Bone marrow (tissue), 2 donors: Measurements from ENCODE around the gene ANO2.
"Not testable (repeated sequence)": the region's sequence is repeated elsewhere in the genome, so short reads cannot be mapped to it uniquely, and the experiment has no call there.

Source experiments
- DNase-seq, 2 donors: peaks; one replicate each; lab custom pipeline; 2025; lab: John Stamatoyannopoulos, UW

ANO2 gene

GRCh38 chr12:5537771-5538170, 407.3 kb downstream of the ANO2 start:
- DNase-seq: no peak

DNA sequence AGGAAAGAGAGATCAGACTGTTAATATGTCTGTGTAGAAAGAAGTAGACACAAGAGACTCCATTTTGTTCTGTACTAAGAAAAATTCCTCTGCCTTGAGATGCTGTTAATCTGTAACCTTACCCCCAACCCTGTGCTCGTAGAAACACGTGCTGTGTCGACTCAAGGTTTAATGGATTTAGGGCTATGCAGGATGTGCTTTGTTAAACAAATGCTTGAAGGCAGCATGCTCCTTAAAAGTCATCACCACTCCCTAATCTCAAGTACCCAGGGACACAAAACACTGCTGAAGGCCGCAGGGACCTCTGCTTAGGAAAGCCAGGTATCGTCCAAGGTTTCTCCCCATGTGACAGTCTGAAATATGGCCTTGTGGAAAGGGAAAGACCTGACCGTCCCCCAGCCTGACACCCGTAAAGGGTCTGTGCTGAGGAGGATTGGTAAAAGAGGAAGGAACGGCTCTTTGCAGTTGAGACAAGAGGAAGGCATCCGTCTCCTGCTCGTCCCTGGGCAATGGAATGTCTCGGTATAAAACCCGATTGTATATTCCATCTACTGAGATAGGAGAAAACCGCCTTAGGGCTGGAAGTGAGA, 407.9 kb downstream of the ANO2 start:
- DNase-seq: not testable (repeated sequence)

GRCh38 chr12:5535541-5535940, 409.5 kb downstream of the ANO2 start:
- DNase-seq: no peak

DNA sequence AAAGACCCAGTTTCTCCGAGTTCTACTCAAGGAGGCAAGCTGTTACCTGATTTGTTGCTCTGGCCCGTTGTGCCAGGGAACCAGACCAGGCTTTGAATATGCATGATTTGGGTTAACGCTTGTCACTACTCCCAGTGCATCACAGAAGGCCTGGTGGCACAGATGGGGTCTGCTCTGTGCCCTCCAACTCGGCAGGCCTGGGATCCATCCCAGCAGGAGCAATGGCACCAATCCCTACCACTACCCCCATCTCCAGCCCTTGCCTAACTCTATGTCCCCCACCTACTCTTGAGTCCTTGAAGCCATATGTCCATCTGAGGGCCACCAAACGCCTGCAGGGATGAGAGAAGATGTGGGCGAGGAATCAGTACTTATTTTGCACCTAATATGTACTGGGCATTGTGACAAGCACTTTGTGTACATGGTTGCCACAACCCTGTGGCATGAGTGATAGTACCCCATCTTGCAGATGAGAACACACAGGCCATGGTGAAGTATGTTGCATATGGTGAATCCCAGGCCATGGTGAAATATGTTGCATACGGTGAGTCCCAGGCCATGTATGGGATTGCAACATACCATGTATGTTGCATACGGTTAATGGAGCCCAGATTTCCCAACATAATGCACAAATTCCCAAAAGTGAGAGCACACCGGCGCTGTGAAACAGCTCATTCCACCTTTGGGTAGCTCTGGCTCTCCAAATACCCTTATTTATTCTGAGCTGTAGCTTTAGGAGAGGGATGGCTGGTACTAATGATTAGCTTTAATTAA, 410.4 kb downstream of the ANO2 start:
- DNase-seq: no peak

DNA sequence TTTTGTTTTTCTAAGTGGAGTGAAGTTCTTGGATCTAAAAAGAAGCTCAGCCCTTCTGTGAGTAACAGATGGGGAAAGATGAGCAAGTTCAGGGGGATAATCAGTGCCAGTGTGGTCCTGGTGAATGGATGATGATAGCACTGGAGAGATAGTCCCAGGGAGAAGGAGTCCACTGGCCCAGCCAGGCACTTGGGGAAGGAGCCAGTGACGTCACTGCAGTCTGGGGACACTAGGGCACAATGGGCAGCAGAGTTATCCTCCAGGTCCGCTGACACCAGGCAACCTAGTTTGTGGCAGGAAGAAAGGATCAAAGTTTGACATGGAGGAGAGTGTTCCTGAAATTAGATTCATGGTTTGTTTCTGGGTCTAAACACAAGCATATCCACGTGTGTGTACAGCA, 411.7 kb downstream of the ANO2 start:
- no peak for DNase-seq

GRCh38 chr12:5525783-5526367, 419.2 kb downstream of the ANO2 start:
- DNase-seq: no peak

GRCh38 chr12:5524769-5525436, 420.2 kb downstream of the ANO2 start:
- DNase-seq: no peak

DNA sequence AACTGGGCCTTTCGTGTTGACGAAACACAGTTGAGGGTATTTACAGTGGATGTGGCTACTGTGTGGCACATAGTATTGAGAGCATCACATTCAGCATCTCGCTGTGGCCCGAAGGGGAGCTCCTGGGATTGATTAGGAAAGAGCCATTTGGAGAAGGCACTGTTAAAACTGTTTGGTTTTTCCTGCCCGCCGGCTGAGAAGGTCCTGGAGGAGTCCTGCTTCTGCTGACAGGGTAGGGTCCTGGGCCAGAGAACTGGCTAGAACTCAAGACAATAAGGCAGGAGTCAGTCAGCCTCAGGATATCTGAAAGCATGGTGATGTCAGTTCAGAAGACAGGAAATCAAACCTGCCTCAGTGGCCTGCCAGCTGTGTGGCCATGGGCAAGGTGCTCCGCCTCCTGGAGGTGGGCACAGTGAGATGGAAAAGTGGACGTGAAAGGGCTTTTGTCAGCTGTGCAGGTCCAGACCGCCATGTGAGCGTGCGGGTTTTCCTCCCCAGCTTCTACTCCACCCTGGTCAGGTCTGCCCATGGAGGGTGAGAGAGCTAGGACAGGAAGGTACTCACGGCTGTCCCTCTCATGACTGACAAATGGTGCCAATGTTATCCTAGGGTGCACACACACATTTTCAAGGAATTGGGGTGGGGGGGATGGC, 420.8 kb downstream of the ANO2 start:
- DNase-seq: no peak

- no peak for DNase-seq
These were observed 421.5 kb downstream of the ANO2 start for GRCh38 chr12:5523396-5524115.

DNA sequence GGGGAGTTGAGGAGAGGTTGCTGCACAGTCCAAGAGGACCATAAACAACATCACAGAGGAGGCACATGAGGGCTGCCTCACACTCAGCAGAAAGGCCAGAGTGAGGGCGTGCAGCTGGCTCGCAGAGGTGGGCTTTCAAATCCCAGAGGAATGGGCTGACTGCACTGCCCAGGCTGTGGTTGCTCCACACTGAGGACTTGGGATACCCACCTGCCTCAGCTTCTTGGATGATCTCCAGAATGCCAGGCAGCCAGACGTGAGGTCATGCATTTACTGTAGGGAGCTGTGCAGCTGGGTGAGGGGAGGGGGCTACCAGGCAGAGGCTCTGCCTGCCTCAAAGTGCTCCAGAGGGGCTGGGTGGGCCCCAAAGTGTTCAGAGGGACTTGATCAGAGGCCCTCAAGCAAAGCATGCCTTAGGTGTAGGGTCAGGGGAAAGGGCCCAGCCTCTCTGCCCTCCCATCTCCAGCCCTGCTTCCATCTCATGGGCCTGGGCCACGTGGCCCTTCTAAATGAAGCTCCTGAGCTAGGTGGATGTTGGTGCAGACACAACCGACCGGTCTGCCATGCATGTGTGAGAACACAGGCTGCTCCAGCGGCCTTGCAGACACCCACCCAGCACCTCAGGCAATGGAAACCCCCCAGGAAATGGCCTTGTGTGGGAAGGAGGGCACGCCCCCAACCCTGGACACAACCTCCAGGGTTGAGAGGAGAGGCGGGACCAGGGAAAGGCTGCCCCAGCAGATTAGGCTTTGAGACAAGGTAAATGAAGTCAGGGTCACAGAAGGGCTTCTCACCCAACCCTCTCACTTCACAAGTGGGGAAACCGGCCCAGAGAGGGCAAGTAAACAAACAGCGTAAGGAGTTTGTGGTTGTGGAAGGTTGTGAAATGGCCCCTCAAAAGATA, 422.4 kb downstream of the ANO2 start:
- DNase-seq: no peak

GRCh38 chr12:5521456-5522325, 423.4 kb downstream of the ANO2 start:
- DNase-seq: no peak

DNA sequence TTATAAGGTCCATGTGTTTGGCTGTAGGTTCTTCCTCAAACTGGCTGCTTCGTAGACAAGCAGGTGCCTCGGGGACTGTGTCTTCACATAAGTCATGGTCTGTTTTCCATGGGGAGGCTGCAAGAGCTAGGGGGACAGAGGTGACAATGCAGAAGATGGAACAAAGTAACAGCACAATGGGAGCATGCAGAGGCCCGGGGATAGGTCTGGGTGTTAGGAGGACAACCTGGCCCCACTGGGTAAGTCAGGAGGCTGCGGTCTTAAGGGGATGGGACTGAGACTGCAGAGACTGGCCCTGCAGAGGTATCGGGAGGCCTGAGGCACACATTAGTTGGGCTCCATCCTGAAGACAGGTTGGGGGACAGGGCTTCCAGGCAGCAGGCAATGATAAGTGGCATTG, 424.2 kb downstream of the ANO2 start:
- DNase-seq: no peak

DNA sequence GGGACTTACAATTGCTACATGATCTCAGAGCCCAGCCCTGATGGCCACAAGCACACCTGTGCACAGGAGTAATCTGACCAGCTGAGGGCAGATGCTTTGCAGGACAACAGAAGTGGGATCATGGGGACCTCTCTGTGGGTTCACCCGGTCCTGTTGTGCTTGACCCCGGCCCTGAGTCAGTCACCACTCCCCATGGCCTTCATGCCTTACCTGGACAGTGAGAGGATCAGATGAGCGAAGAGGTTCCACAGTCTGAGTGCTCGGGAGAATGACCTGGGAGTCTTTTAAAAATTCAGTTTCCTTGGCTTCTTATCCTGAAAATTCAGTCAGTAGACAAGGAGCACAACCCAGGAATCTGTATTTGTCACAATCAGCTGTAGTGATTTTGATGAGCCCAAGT, 425.0 kb downstream of the ANO2 start:
- no peak for DNase-seq

GRCh38 chr12:5518584-5519365, 426.3 kb downstream of the ANO2 start:
- DNase-seq: no peak

GRCh38 chr12:5516371-5517241, 428.5 kb downstream of the ANO2 start:
- DNase-seq: no peak

DNA sequence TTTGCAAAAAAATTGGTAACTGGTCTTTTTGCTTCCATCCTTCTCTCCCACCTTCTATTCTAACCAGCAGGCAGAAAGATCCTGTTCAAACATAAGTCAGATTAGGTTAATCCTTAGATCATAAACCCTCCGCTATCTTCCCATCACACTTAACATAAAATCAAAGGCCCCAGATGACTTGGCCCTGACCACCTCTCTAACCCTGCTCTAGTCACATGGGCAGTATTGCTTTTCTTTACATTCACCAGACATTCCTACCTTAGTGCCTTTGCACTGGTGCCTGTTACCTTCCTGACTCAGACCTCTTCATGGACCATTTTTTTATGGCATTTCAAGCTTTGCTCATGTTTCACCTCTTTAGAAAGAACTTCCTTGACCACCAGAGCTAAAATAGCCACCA, 429.6 kb downstream of the ANO2 start:
- DNase-seq: no peak

GRCh38 chr12:5514545-5514944, 430.5 kb downstream of the ANO2 start:
- DNase-seq: no peak

GRCh38 chr12:5514016-5514415, 431.0 kb downstream of the ANO2 start:
- no peak for DNase-seq
